SK-N-SH treated with all-trans-retinoic acid at 6 μM for 48 hours (cell line): ENCODE measurements around the gene FARSB.

Experiments
- ATAC-seq: fragments of 200-7000 bp; cut with Tn5 transposase; 3 replicates; pipeline ENCODE4 v1.9.1; 2020; ENCODE audit warnings: mild to moderate bottlenecking, moderate library complexity
- ARNTL ChIP-seq: fragments of 450-650 bp; formaldehyde crosslinking; IDR thresholded peaks from 2 replicates; pipeline ENCODE4 v1.5.0; 2020; ENCODE audit warnings: low read depth, mild to moderate bottlenecking, moderate library complexity, borderline replicate concordance
- BACH2 ChIP-seq: fragments of 250-450 bp; sonication (Bioruptor Pico); IDR thresholded peaks from 2 replicates; pipeline ENCODE4 v1.9.0; 2021; ENCODE audit warnings: mild to moderate bottlenecking, borderline replicate concordance
- CREB5 ChIP-seq: fragments of 250-450 bp; sonication (Bioruptor Pico); IDR thresholded peaks from 2 replicates; pipeline ENCODE4 v1.5.1; 2020; ENCODE audit warnings: low read depth, mild to moderate bottlenecking, moderate library complexity
- CSDC2 ChIP-seq: fragments of 250-450 bp; sonication (Bioruptor Pico); IDR thresholded peaks from 2 replicates; pipeline ENCODE4 v1.5.0; 2020; ENCODE audit warnings: mild to moderate bottlenecking, moderate library complexity
- CSRNP3 ChIP-seq: fragments of 250-450 bp; sonication (Bioruptor Pico); IDR thresholded peaks from 2 replicates; pipeline ENCODE4 v1.5.1; 2021; ENCODE audit warnings: mild to moderate bottlenecking, moderate library complexity
- ESRRG ChIP-seq: fragments of 250-450 bp; sonication (Bioruptor Pico); IDR thresholded peaks from 2 replicates; pipeline ENCODE4 v1.6.1; 2021; ENCODE audit warnings: mild to moderate bottlenecking
- GLIS3 ChIP-seq: fragments of 250-450 bp; sonication (Bioruptor Pico); IDR thresholded peaks from 2 replicates; pipeline ENCODE4 v1.5.0; 2020; ENCODE audit warnings: mild to moderate bottlenecking, moderate library complexity
- ISL1 ChIP-seq: fragments of 250-450 bp; sonication (Bioruptor Pico); IDR thresholded peaks from 2 replicates; pipeline ENCODE4 v2.1.2; 2022; ENCODE audit warnings: mild to moderate bottlenecking, moderate library complexity
- OSR1 ChIP-seq: fragments of 250-450 bp; sonication (Bioruptor Pico); IDR thresholded peaks from 2 replicates; pipeline ENCODE4 v1.8.0; 2022; ENCODE audit warnings: moderate library complexity, mild to moderate bottlenecking, inconsistent platforms
- POU6F1 ChIP-seq: fragments of 250-450 bp; sonication (Bioruptor Pico); IDR thresholded peaks from 2 replicates; pipeline ENCODE4 v1.8.0; 2021; ENCODE audit warnings: low read depth, mild to moderate bottlenecking, moderate library complexity, borderline replicate concordance
- PPARA ChIP-seq: fragments of 250-450 bp; sonication (Bioruptor Pico); IDR thresholded peaks from 2 replicates; pipeline ENCODE4 v1.5.0; 2020; ENCODE audit warnings: mild to moderate bottlenecking, borderline replicate concordance
- RARB ChIP-seq: fragments of 250-450 bp; sonication (Bioruptor Pico); IDR thresholded peaks from 2 replicates; pipeline ENCODE4 v1.8.0; 2021; ENCODE audit warnings: mild to moderate bottlenecking, moderate library complexity
- TCF4 ChIP-seq: fragments of 250-450 bp; sonication (Bioruptor Pico); IDR thresholded peaks from 2 replicates; pipeline ENCODE4 v1.8.0; 2021; ENCODE audit warnings: mild to moderate bottlenecking, moderate library complexity, borderline replicate concordance
- TOX ChIP-seq: fragments of 250-450 bp; sonication (Bioruptor Pico); IDR thresholded peaks from 2 replicates; pipeline ENCODE4 v1.8.0; 2021; ENCODE audit warnings: mild to moderate bottlenecking, moderate library complexity, borderline replicate concordance
- TSHZ2 ChIP-seq: fragments of 250-450 bp; sonication (Bioruptor Pico); IDR thresholded peaks from 2 replicates; pipeline ENCODE4 v1.5.0; 2020; ENCODE audit warnings: mild to moderate bottlenecking, moderate library complexity
- ZC3H10 ChIP-seq: fragments of 250-450 bp; sonication (Bioruptor Pico); IDR thresholded peaks from 2 replicates; pipeline ENCODE4 v1.5.1; 2021; ENCODE audit warnings: mild to moderate bottlenecking, moderate library complexity
- ZFP3 ChIP-seq: fragments of 250-450 bp; sonication (Bioruptor Pico); IDR thresholded peaks from 2 replicates; pipeline ENCODE4 v1.5.0; 2020; ENCODE audit warnings: mild to moderate bottlenecking, moderate library complexity
- ZFP30 ChIP-seq: fragments of 450-650 bp; formaldehyde crosslinking; IDR thresholded peaks from 2 replicates; pipeline ENCODE4 v1.5.0; 2022; ENCODE audit warnings: mild to moderate bottlenecking, moderate library complexity
- ZNF565 ChIP-seq: fragments of 450-650 bp; formaldehyde crosslinking; conservative IDR thresholded peaks from 2 replicates; pipeline ENCODE4 v1.5.0; 2020; ENCODE audit warnings: low read depth, mild to moderate bottlenecking, moderate library complexity
- ZNF70 ChIP-seq: fragments of 450-650 bp; formaldehyde crosslinking; IDR thresholded peaks from 2 replicates; pipeline ENCODE4 v1.5.0; 2020; ENCODE audit warnings: mild to moderate bottlenecking, moderate library complexity
- ZNF8 ChIP-seq: fragments of 450-650 bp; formaldehyde crosslinking; IDR thresholded peaks from 2 replicates; pipeline ENCODE4 v1.5.0; 2020; ENCODE audit warnings: mild to moderate bottlenecking, moderate library complexity

The FARSB gene

GRCh38 chr2:222655787-222656525 is at the start of gene FARSB:
Gene FARSB, minus strand, starts transcription at chr2:222656092. Its CDS starts 19 bp downstream, at chr2:222656073.
- ATAC-seq, result peak; percentile 94
- no peak for TF ChIP-seq ZC3H10
- no peak for TF ChIP-seq CSDC2 (CRISPR knock-in tag)
- TF ChIP-seq CREB5 (CRISPR knock-in tag), result no peak
- no peak for TF ChIP-seq ZFP30
- no peak for TF ChIP-seq ESRRG (CRISPR knock-in tag)
- no peak for TF ChIP-seq POU6F1
- no peak for TF ChIP-seq ZNF8 (CRISPR knock-in tag)
- no peak for TF ChIP-seq RARB (CRISPR knock-in tag)
- TF ChIP-seq ISL1 (CRISPR knock-in tag), result no peak
- no peak for TF ChIP-seq ZNF70 (CRISPR knock-in tag)
- TF ChIP-seq GLIS3, result no peak
- no peak for TF ChIP-seq TOX
- no peak for TF ChIP-seq ARNTL (CRISPR knock-in tag)
- TF ChIP-seq CSRNP3 (CRISPR knock-in tag), result no peak
- no peak for TF ChIP-seq TSHZ2 (CRISPR knock-in tag)
- no peak for TF ChIP-seq ZFP3 (CRISPR knock-in tag)
- TF ChIP-seq ZNF565 (CRISPR knock-in tag), result no peak
- no peak for TF ChIP-seq BACH2 (CRISPR knock-in tag)
- no peak for TF ChIP-seq OSR1 (CRISPR knock-in tag)

DNA sequence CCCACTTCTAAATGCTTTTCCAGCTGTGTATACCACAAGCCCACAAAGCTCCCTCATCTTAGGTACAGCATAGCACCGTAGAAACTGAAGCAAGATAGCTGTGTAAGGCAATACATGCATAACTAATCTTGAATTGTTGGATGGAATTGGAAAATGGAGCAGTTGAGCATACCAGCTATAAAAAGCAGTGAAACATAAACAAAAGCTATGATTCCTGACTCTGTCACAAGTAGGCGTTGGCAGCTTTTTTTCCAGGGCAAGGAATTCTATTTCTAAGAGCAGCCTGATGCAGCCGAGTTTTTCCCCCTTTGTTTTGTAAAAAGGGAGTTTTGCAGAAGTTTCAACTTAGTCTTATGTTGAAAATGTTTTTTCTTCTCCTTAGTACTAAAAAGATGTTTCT is 48.0 kb upstream of the FARSB start:
- no peak for ATAC-seq
- TF ChIP-seq POU6F1 (no peak), GLIS3 (no peak), ZFP3 (CRISPR knock-in tag) (no peak), ISL1 (CRISPR knock-in tag) (no peak), CSRNP3 (CRISPR knock-in tag) (no peak), PPARA (CRISPR knock-in tag) (no peak), ZNF70 (CRISPR knock-in tag) (no peak), TSHZ2 (CRISPR knock-in tag) (no peak), TOX (no peak), OSR1 (CRISPR knock-in tag) (no peak), CREB5 (CRISPR knock-in tag) (no peak), ZNF8 (CRISPR knock-in tag) (no peak), CSDC2 (CRISPR knock-in tag) (no peak), ZC3H10 (no peak), ZNF565 (CRISPR knock-in tag) (no peak), ZFP30 (no peak), TCF4 (no peak), RARB (CRISPR knock-in tag) (no peak)
